Esophagus squamous epithelium (tissue), 4 donors: Measurements from ENCODE around the gene PAX8.

ENCODE experiments used
- POLR2A ChIP-seq, 4 donors: fragments of 450-650 bp; IDR thresholded peaks; one replicate each; pipeline ENCODE4 v1.6.1; 2017; ENCODE audit warnings: antibody characterized with exemption in 4 of 4, mild to moderate bottlenecking in 4 of 4, moderate library complexity in 3 of 4
- TF ChIP-seq, protein P1 (sequence below), 6 experiments: fragments of 450-650 bp in 4 of 6; fragments of 200-600 bp in 2 of 6; sonication (generic) in 2 of 6; IDR thresholded peaks; one replicate each; pipeline ENCODE4 v1.5.1; 2016 to 2019; ENCODE audit warnings: antibody characterized with exemption in 6 of 6, mild to moderate bottlenecking in 4 of 6, moderate library complexity in 4 of 6

DNA sequence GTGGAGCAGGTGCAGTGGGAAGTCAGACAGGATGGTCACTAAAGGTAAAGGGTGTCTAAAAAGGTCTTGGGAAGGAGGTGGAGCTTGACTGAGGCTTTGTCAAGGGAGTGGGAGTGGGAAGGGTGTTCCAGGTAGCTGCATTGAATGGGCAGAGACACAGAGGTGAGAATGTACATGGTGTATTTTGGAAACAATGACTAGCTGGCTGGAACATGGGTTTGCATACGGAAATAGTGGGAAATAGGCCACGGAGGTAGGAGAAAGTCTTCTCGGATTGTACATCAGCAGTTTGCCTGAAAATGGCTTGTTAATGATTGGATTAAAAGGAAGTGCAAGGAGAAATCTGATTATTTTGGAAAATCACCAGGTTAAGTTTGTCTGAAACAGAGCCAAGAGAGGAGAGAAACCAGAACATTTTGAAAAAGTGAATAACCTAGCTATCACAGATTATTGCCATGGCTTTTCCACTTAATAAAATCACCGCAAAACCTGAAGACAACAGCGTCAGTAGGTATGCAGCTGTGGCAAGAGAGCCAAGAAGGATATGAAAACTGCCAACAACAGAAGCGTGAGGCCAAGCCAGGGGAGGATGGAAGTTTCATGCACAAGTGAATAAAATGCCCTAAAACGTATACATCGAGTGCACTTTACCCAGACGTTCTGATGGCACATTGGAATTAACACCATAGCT, 13.9 kb downstream of the PAX8 start:
- TF ChIP-seq, protein P1, sequence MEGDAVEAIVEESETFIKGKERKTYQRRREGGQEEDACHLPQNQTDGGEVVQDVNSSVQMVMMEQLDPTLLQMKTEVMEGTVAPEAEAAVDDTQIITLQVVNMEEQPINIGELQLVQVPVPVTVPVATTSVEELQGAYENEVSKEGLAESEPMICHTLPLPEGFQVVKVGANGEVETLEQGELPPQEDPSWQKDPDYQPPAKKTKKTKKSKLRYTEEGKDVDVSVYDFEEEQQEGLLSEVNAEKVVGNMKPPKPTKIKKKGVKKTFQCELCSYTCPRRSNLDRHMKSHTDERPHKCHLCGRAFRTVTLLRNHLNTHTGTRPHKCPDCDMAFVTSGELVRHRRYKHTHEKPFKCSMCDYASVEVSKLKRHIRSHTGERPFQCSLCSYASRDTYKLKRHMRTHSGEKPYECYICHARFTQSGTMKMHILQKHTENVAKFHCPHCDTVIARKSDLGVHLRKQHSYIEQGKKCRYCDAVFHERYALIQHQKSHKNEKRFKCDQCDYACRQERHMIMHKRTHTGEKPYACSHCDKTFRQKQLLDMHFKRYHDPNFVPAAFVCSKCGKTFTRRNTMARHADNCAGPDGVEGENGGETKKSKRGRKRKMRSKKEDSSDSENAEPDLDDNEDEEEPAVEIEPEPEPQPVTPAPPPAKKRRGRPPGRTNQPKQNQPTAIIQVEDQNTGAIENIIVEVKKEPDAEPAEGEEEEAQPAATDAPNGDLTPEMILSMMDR (IDR thresholded peaks at IDR 0.05), result no peak
- TF ChIP-seq POLR2A (IDR thresholded peaks at IDR 0.05), result no peak
